Stimulated activated CD4-positive, alpha-beta T cell treated with anti-CD3 and anti-CD28 coated beads, Interleukin-1b, Interleukin-23, amount 100 ng/mL, for 48 hours (primary cell): Measurements from ENCODE around the gene PDS5A.
"Not testable (repeated sequence)": the region's sequence is repeated elsewhere in the genome, so short reads cannot be mapped to it uniquely, and the experiment has no call there.

ENCODE experiments used
- DNase-seq: peaks from one replicate; pipeline ENCODE4 v3.0.0-alpha.2; 2020

Gene PDS5A

GRCh38 chr4:39893693-39894072 is 84.0 kb downstream of the PDS5A start:
- DNase-seq: no peak

GRCh38 chr4:39892988-39893692 is 84.6 kb downstream of the PDS5A start:
- no peak for DNase-seq

- no peak for DNase-seq
Measured at GRCh38 chr4:39889226-39889625, 88.5 kb downstream of the PDS5A start.

- no peak for DNase-seq
Measured at GRCh38 chr4:39888541-39888940, 89.2 kb downstream of the PDS5A start.

GRCh38 chr4:39883646-39884045 is 94.1 kb downstream of the PDS5A start:
- no peak for DNase-seq

- no peak for DNase-seq
Measured at GRCh38 chr4:39881789-39882188, 95.9 kb downstream of the PDS5A start.

- DNase-seq: no peak
Measured at GRCh38 chr4:39877971-39878370, 99.7 kb downstream of the PDS5A start.

- no peak for DNase-seq
Measured at GRCh38 chr4:39873823-39874222, 103.9 kb downstream of the PDS5A start.

- no peak for DNase-seq
Measured at GRCh38 chr4:39865280-39865679, 112.4 kb downstream of the PDS5A start.

GRCh38 chr4:39864391-39864790 is 113.3 kb downstream of the PDS5A start:
- no peak for DNase-seq

- DNase-seq: no peak
Measured at GRCh38 chr4:39860804-39861203, 116.9 kb downstream of the PDS5A start.

- DNase-seq: no peak
Measured at GRCh38 chr4:39855909-39856512, 121.7 kb downstream of the PDS5A start.

GRCh38 chr4:39852636-39853035 is 125.1 kb downstream of the PDS5A start:
- DNase-seq: no peak

- no peak for DNase-seq
Measured at GRCh38 chr4:39850727-39851126, 127.0 kb downstream of the PDS5A start.

GRCh38 chr4:39846705-39847104 is 131.0 kb downstream of the PDS5A start:
- DNase-seq: no peak

GRCh38 chr4:39846120-39846519 is 131.6 kb downstream of the PDS5A start:
- DNase-seq: no peak

GRCh38 chr4:39841894-39842293 is 135.8 kb downstream of the PDS5A start:
- DNase-seq: no peak

GRCh38 chr4:39840516-39840915 is 137.2 kb downstream of the PDS5A start:
- DNase-seq: not testable (repeated sequence)

GRCh38 chr4:39840027-39840426 is 137.7 kb downstream of the PDS5A start:
- DNase-seq: no peak

GRCh38 chr4:39838431-39838830 is 139.3 kb downstream of the PDS5A start:
- DNase-seq: not testable (repeated sequence)

GRCh38 chr4:39834269-39834668 is 143.4 kb downstream of the PDS5A start:
- no peak for DNase-seq

- DNase-seq: no peak
Measured at GRCh38 chr4:39825741-39826231, 151.9 kb downstream of the PDS5A start.

GRCh38 chr4:39825090-39825489 is 152.6 kb downstream of the PDS5A start:
- no peak for DNase-seq

- no peak for DNase-seq
Measured at GRCh38 chr4:39823191-39823590, 154.5 kb downstream of the PDS5A start.

GRCh38 chr4:39822662-39823061 is 155.0 kb downstream of the PDS5A start:
- no peak for DNase-seq
